ENCODE data around the gene MORN5.
"Not testable (repeated sequence)": the region's sequence is repeated elsewhere in the genome, so short reads cannot be mapped to it uniquely, and the experiment has no call there.

The MORN5 gene

DNA sequence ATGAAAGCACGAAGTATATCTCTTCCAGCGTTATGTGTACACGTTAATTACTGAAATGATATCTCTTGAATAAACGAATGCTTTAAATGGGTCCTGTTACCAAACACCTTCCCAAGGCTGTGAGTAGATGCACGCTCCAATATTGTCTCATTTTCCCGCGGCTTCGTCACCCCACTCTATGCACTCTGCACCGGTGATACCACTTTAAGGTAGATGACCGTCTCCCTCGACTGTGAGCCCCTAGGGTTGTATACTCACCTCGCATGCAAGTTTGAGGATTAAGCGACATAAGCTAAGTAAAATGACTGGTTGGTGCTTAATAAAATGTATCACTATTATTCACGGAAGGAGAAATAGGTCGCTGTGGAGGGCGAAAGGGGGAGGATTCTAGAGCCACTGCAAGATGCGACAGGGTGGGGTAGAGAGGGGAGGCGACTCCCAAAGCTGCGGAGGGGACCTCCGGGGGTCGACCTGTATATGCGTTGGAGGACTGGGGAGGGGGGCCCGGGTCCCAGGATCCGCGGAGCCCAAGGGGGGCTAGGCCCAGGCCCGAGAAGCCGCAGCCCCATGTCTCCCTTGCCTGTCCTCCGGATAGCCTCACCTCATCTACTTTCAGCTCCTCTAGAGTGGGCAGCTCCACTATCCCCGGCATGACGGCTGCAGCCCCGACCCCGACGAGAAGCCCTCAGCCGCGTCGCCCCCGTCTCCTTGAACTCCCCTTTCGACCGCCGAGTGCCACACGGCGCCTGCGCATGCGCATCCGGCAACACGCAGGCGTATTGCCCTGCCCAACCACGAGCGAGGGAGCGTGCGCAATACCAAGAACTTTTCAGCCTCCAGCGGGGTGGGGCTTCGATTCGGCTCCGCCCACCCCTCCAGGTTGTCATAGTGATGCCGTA, at the start of gene MORN5, which contains the start of gene NDUFA8:
TSS of gene MORN5 (plus strand) at position 883 of the 899 bp plus-strand sequence. CDS start 65 bp downstream, outside the sequence.
TSS of gene NDUFA8 (minus strand) at position 754 of the 899 bp plus-strand sequence. CDS start at position 652, 102 bp downstream.
- peak; percentile 94 for DNase-seq

DNA sequence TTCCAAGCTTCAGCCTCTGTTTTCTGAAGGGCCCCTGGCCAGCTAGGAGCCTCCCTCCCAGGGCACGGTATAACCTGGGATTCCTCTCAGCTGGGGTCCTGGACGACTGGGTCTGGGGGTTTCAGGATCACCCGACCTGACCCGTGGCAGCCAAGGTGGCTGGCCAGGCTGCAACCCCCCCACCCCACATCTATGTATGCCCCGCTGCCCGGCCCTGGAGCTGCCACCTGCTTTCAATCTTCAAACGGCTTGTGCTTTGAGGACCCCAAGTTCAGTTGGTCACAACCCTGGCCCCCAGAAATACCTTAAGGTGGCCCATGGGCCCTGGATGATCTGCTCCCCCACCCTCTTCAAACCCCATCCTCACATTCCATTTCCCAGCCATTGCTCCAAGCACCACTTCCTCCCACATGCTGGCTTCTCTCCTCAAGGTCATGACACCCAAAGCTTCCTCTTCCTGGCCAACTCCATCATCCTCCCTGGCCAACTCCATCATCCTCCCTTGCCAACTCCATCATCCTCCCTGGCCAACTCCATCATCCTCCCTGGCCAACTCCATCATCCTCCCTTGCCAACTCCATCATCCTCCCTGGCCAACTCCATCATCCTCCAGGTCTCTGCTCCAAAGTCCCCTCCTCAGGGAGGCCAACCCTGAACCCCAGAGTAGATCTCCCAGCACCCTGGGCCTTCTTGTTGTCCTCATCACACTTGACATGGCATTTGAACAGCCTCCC, 49.4 kb upstream of the MORN5 start:
- DNase-seq = no peak

DNA sequence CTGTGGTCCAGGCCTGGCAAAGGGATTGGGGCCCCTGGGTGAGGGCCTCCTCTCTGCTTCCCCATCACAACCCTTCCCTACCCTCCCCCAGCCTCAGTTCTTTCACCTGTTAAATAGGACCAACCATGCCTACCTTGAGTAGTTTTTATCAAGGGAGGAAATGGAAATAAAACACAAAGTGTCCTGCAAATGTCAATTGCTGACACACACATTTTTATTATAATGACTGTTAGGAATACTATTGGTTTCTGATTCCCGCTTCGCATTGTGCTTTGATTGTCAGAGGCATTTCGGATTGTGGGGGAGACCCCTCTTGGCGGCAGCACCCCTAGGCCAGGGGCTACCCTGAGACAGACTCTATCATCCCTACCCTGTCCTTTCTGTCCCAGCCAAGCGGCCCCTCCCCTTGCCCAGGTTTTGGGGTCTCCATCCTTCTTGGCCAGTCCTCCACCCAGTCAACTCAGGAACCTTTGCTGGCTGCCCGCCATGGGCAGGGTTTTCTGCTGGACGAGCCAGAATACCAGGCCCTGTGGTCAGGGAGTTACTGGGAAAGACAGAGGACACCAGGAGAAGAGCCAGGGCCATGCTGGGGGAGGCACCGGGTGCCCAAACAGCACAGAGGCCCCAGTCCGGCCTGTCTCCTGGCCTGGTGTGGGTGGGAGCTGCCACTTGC, 48.2 kb upstream of the MORN5 start:
- DNase-seq = no peak

DNA sequence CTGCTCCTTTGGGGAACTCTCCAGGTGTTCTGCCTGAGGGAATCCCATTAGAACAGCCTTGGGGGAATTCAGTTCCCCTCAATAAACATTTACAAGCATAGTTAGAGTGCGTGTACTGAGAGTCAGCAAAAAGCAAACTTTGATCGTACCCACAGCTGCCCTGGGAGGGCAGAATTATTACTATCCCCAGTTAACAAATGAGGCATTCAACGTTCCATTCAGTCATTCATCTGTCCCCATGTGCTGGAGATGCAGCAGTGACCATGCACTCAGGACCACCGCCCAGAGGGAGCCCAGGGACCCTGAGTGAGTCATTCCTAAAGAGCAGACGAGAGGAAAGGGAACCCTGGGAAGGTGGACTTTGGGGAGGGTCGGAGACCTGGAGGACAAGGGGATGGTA, 47.5 kb upstream of the MORN5 start:
- no peak for DNase-seq

DNA sequence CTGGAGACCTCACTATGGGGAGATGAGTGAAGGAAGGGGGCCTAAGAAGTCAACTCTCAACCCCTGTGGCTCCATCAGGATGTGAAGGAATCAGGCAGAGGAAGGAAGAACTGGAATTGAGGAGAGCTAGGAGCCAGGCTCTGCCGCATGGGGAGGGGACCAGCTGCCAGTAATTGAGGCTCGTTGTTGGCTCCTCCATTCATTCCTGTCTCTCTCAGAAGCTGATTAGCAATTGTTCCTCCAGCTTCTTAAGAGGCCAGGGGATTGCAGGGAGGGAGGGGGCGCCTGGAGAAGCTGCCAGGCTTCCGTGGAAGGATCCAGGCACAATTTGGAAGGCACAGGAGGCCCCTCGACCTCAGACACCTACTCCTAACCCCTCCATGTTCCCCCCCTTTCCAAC, 46.1 kb upstream of the MORN5 start:
- no peak for DNase-seq

DNA sequence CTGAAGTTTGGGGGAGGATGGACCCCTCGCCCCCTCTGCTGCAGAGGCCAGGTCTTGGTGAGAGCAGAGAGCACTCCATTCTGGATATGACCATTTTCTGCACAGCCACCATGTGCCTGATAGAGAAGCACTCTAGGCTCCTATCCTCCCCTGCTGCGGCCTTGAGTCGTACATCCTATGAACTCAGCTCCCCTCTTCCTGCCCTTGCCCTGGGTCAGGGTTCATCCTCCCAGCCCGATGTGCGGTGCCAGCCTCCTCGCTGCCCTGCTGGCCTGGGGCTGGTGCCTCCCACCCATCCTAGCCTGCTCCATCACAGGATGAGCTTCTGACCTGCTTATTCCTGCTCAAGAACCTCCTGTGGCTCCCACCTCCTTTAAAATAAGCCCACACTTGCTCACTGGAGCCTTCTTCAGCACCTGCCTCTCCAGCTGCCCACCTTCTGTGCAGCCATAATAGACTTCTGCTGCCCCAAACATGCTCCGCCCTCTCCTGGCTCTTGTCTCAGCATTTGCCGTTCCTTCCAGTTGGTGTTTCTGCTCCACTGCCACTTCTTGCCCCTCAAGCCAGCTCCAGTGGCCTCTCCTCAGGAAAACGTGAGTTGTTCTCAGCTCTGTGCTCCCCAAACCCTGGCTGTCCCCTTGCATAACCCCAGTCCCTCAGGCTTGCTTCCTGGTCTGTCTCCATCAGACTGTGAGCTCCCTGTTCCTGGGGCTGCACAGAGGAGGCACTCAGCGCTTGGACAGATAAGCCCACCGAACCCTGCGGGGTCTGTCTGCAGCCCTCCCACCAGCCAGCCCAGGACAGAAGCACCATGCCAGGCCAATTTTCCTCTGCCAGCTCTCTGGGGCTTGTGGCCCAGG, 44.3 kb upstream of the MORN5 start:
- no peak for DNase-seq

DNA sequence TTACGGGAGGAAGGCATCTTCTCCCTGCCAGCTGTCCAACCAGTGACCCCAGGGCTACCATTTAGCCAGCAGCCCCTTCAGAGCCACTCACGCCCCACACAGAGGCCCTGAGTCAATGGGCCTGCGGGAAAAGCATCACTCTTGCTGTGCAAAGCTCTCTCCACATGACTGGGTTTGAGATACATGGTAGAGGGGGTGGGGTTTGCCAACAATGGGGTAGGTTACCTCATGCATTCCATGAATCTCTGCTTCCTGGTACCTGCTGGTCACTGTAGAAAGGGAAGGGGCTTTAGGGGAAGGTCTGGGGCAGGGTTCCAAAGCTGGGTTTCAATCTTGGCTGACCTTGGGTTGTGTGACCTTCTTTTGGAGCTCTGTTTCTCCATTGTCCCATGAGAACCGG, 43.7 kb upstream of the MORN5 start:
- DNase-seq = no peak

DNA sequence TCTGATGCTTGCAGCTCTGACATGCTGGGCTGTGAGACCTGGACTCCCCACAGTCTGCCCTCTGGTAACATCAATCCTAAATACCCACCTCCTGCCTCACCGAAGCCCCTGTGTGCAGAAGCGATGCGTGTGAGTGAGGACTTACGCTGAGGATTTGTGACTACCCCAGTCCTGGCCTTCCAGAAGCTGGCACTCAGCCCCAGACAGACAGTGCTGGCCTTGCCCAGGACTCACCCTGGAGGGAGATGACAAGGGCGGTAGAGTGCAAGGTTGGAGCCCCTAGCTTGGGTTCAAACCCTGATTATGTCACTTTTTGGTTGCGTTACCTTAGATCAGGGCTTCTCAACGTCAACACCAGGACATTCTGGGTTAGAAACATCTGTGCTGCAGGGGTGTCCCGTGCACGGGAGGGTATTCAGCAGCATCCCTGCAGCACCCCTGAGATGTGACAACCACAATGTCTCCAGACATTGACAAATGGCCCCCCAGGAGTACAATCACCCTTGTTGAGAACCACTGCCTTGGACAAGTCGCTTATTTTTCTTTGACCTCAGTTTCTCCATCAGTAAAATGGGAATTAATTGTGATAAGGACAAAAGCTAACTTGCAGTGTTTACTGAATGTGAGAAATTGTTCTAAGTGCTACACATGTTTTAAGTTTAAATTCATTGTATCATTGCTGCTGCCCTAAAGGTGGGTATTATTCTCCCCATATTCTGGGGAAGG, 43.1 kb upstream of the MORN5 start:
- no peak for DNase-seq

DNA sequence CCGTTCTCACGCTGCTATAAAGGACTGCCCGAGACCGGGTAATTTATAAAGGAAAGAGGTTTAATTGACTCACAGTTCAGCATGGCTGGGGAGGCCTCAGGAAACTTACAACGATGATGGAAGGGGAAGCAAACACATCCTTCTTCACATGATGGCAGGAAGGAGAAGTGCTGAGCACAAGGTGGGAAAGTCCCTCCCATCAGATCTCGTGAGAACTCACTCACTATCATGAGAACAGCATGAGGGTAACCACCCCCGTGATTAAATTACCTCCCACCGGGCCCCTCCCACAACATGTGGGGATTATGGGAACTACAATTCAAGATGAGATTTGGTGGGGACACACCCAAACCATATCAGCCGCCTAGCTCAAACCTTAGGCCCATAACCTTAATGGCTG, 42.5 kb upstream of the MORN5 start:
- DNase-seq = not testable (repeated sequence)

DNA sequence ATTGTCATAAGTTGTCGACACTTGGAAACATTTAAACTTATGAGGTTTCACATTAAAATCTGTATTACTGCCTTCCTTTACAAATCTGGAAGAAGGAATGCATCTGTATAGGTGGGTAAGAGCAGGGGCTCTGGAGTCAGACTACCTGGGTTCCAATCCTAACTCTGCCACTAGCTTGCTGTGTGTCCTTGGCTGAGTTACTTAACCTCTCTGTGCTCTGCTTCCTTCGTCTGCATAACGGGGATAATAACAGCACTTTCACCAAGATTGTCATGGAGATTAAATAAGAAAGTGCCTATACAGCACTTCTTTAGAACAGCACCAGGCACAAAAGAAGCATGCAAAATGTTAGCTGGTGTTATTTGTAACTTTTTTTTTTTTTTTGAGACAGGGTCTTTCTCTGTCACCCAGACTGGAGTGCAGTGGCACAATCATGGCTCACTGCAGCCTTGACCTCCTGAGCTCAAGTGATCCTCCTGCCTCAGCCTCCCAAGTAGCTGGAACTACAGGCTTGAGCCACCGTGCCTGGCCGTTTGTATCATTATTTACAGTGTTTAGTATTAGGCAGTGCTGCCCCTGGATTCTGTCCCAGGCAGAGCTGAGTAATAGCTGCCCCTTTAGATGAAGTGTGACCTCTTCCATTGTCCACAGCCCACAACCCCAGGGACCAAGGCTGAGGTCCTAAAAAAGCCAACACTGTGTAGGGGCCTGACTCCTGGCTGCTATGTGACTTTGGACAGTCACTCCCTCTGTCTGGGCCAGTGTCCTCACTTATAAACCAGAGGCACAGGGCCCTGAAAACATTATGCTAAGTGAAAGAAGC, 41.2 kb upstream of the MORN5 start:
- DNase-seq = no peak

DNA sequence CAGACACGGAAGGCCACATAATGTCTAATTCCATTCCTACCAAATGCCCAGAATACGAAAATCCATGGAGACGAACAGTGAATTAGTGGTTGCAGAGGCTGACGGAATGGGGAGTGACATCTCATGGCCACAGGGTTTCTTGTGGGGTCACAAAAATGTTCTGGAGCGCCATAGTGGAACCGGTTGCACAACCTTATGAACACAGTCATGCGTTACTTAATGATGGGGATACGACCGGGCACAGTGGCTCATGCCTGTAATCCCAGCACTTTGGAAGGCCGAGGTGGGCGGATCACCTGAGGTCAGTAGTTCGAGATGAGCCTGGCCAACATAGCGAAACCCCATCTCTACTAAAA, 40.6 kb upstream of the MORN5 start:
- no peak for DNase-seq

DNA sequence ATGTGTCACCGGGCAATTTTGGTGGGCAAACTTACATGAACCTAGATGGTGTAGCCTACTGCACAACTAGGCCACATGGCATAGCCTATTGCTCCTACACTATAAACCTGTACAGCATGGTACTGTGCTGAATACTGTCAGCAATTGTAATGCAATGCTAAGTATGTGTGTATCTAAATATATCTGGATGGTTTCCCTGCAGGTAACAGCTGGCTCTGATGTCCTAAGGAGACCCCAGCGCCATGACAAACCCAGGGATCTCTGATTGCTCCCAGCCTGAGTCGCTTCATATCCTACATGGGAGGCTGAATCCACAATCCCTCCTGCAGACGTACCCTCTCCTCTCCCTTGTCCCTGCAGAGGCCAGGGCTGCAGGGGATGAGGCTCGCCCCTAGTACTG, 40.0 kb upstream of the MORN5 start:
- no peak for DNase-seq

DNA sequence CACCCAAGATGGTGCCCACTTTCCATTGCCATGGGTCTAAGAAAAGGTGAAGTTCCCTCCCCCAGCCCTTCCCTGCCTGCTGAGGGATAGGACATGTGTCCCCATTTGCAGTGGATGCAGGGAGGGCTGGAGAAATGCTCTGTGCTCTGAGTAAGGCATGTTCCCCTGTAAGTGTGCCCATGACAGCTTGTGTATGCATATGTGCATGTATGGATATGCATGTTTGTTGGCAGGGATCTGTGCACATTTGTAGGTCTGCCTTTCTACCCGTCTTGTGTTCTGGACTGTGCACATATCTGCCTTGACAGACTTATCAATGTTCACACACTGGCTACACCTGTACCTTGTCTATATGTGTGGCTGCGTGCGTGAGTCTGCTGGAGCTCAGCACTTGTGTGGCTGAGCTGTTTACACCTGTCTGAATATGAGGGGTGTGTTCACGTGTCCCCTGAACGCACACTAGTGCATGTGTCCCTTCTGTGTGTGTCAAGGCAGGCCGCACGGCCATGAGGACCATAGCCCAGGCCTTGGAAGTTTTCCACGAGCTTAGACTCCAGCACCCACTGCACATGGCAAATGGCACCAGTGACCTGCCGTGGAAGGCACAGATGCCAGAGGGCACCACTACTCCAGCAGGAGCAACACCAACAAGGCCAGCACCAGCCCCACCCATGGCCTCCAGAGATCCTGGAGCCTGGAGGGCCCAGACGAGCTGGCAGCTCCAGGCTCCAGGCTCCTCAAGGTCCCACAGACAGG, 39.2 kb upstream of the MORN5 start:
- DNase-seq = no peak

DNA sequence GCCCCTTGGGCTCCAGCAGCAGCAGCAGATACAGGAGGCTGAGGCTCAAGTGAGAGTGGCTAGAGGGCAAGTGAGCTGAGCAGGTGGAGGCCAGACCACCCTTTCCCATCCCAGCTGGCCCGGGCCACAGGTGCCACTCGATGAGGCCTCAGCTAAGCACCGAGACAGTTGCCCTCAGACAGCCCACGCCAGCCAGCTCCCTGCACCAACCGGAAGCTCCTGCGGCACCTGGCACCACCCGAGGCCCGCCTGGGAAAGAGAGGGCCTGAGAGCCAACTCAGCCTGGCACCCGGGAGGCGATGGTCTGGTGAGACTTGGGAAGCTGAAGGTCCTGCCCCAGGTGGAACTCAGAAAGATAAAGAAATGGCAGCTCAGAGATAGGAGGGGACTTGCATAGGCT, 38.3 kb upstream of the MORN5 start:
- no peak for DNase-seq

DNA sequence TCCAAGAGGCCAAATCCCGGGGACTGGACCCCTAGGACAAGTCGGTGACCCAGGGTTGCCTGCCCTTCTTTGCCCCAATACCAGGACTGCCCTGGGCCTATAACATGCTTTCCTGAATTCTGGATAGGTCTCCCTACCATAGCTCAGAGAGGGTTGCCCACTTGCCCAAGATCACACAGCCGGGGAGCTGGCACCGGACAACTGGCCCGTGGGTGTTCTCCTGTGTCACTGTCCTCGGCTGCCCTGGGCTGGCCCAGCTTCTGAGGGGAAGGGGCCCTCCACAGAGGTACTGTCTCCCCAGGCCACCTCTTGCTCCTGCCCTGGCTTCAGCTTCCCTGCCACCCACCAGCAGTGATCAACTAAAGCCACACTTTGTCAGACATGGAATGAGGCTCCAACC, 37.8 kb upstream of the MORN5 start:
- DNase-seq = no peak

DNA sequence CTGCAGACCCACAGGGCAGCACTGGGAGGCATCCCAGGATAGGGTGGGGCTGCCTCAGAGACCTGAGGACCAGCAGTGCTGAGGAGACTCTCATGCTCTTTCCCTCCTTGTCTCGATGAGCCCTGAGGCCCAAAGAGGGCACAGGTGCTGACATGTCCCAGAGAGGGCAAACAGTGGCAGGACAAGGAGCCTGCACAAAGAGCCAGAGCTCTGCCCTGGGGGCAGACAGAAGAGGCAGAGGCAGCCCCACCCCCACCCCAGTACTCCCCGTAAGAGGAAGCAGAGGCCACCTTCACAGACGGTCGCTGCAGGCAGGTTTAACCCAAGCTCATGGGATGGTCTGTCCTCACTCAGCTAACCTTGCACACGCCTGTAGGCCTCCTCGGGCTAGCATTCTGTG, 37.2 kb upstream of the MORN5 start:
- DNase-seq = no peak

DNA sequence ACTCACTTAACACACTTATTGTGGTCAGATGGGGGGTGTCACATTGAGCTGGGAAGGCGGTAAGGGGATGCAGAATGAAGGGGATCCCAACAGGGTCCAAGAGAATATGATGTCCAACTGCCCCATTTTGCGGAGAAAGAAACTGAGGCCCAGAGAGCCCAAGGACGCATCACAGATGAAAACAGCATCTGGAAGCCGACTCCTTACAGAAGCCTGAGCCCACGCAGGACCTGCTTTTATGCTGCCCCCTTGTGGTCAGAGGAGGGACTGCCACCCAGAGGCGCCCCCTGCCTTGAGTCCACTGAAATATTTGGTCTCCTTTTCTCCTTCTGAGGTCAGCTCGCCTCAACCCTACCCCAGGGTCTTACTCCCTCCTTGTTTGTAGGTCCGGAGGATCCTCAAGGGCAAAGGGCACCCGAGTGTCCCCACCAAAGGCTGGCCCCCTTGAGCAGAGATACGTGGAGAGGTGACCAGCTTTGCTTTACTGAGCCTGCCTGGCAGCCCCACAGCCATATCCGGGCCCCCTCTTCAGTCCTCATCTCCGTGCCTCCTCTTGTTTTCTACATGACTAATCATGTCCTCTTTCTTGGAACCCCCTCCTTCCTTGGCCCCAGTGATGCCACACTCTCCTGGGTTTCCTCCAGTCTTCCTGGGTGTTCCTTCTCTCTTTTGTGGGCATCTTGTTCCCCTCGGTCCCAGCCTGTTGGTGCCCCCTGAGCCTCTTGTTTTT, 36.6 kb upstream of the MORN5 start:
- DNase-seq = peak; percentile 18

DNA sequence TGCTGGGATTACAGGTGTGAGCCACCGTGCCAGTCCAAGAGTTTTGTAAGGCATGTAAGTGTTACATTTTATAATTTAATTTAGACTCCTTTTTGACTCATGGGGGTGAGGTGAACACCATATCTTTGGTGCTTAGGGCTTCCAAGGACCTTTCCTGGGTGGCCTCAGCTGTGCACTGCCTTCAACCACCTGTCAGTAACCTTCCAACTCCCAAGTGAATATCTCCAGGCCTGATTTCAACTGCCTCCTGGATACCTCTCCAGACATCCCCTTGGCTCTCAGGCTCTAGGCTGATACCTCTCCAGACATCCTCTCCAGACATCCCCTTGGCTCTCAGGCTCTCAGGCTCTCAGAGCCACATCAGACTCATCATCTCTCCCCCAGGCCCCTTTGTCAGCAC, 35.7 kb upstream of the MORN5 start:
- no peak for DNase-seq

DNA sequence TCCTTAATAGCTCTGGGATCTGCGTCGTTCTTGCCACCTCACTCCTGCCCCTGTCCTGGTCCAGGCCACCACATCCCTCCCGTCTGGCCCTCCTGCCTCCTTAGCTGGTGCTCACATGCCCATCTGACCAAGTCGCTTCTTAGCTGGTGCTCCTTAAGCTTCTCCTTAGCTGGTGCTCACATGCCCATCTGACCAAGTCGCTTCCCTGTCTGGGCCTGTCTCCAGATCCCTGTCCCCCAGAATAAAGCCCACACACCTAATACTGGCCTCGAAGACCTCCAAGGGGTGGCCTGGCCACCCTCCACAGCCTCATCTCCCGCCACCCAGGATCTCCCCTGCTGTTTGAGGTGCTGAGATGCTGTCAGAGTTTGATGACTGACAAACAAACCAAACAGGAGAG, 35.2 kb upstream of the MORN5 start:
- no peak for DNase-seq

DNA sequence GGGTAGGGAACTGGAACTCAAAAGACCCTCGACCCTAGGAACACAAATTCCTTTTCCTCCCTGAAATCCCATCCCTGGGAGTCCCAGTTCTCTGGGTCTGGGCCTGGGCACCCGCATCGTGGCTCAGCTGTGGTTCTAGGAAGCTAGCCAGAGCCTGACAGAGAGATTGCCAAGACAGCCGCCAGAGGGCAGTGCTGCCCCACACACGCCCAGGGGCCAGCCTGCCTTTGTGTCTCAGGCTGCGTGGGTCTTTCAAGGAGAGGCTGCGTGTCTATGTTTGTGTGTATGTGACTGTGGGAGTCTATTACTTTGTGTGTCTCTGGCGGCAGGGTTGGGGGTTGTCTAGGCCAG, 34.6 kb upstream of the MORN5 start:
- peak; percentile 14 for DNase-seq
